Stomach (tissue), 9 donors: ENCODE results near the gene CTSW. TPM values are rescaled to one million over a fixed set of nuclear protein-coding genes. Genes with fewer than 3 reads are reported as not detected.

ENCODE experiments used
- DNase-seq, 2 donors: peaks; one replicate each; pipeline versions ENCODE4 v3.0.0 to v3.0.0-alpha.2; 2013 to 2019
- H3K27ac ChIP-seq, 5 donors: fragments of 200-600 bp in 4 of 5; sonication (generic) in 4 of 5; one replicate each; pipeline ENCODE4 v1.5.1; 2013 to 2019; ENCODE audit warnings: mild to moderate bottlenecking in 1 of 5, moderate library complexity in 1 of 5
- H3K27me3 ChIP-seq, 3 donors: fragments of 200-600 bp; sonication (generic); one replicate each; pipeline ENCODE4 v1.5.1; 2017 to 2019; ENCODE audit warnings: mixed run types in 1 of 3
- H3K36me3 ChIP-seq, 4 donors: fragments of 200-600 bp; sonication (generic); 1 replicate in 3 of 4; 2 replicates in 1 of 4; pipeline ENCODE4 v1.5.1; 2016 to 2019
- H3K4me1 ChIP-seq, 4 donors: fragments of 200-600 bp; sonication (generic); one replicate each; pipeline ENCODE4 v1.5.1; 2016 to 2019
- H3K4me3 ChIP-seq, 4 donors: fragments of 200-600 bp; sonication (generic) in 3 of 4; one replicate each; pipeline ENCODE4 v1.5.1; 2016 to 2019; ENCODE audit warnings: mild to moderate bottlenecking in 1 of 4
- H3K9me3 ChIP-seq, 4 donors: fragments of 200-600 bp; sonication (generic); one replicate each; pipeline ENCODE4 v1.5.1; 2016 to 2019
- CTCF ChIP-seq, 7 experiments: fragments of 450-650 bp in 4 of 7; fragments of 200-600 bp in 3 of 7; sonication (generic) in 3 of 7; IDR thresholded peaks; one replicate each; pipeline ENCODE4 v1.5.1; 2016 to 2019; ENCODE audit warnings: antibody characterized with exemption in 7 of 7, control low read depth in 2 of 7, mild to moderate bottlenecking in 1 of 7
- EP300 ChIP-seq: sonication (generic); formaldehyde crosslinking; IDR thresholded peaks from one replicate; pipeline ENCODE4 v1.6.1; 2017; ENCODE audit warnings: antibody characterized with exemption
- POLR2A ChIP-seq, 4 donors: fragments of 450-650 bp; IDR thresholded peaks; one replicate each; pipeline ENCODE4 v1.6.1; 2016; ENCODE audit warnings: antibody characterized with exemption in 4 of 4, control low read depth in 2 of 4, mild to moderate bottlenecking in 1 of 4, moderate library complexity in 1 of 4
- POLR2AphosphoS5 ChIP-seq, 3 donors: sonication (generic); formaldehyde crosslinking; IDR thresholded peaks; one replicate each; pipeline ENCODE4 v1.6.1; 2016; ENCODE audit warnings: antibody characterized with exemption in 3 of 3
- WGBS, 5 donors: extraction: QIAGEN DNeasy Blood & Tissue Kit in 3 of 5; methylation state at CpG; one replicate each; pipeline versions ENCODE4 v1.1.5 to v1.1.7; 2013 to 2018; 5-methylcytosine and 5-hydroxymethylcytosine counted together
- intact Hi-C: fragments of 100-400 bp; cut with DNase I; formaldehyde crosslinking; loops from one replicate; pipeline ENCODE4 v1.15.1; 2023; ENCODE audit warnings: low total_unique reads
- polyA plus RNA-seq, 3 donors: library from polyadenylated mRNA; stranded (reverse); fragments of 200-250 nt; gene quantifications; one replicate each; pipeline ENCODE4 v1.2.3, GENCODE V29; 2013
- total RNA-seq, 5 donors: library from RNA; depleted of rRNA; stranded (reverse); fragments of >200 nt; gene quantifications; one replicate each; pipeline versions ENCODE4 v1.1.0 to v1.2.3, GENCODE V29; 2014 to 2016
- donor health status: healthy with polysubstance abuse.
- donor health status: Bipolar disorder and iron deficiency.
- donor health status: healthy.

Gene CTSW
- total and polyA plus RNA-seq, 8 donors, result 0.43 to 2.7 (median 1.3) TPM; not detected in 2

DNA sequence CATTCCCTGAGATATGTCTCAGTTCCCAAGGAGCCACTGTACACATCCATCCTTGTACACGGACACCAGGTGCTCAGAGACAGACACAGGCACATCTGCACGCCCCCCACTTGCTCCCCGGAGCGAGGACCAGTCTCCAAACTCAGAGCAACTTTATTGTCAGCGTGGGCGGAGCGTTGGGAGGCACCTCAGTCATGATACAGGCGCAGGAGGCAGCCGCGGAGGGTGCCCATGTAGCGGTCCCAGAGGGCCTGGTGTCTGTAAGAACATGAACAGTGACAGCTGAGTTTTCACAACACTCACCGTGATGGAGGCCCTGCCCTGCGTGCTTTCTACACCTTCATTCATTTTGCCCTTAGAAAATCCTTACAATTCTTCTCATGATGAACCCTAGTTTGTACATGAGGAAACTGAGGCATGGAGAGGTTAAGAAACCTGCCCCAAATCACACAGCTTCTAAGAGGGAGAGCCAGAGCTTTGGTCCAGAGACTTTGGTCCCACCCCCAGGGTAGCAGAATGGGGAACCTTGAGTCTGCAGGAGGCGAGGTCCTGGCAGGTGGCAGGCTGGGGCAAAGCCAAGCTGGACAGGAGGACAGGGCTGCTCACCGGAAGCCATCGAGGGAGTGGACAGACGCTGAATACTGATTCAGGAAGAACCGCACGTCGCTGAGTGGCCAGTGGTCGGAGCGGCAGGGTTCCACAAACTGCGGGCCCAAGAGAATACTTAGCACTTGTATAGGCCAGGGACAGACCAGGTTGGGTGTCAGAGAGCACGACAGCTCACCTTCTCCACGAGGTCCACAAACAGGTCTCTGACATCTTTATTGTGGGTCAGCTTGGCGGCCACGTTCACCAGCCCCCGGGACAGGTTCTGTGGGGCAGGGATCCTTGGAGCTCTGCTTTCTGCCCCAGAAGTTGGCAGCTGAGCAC, 4.4 kb downstream of the CTSW start:
- 80 to 89% (median 86%) methylated on average over 27 to 28 of the region's 28 CpGs for WGBS, 5 donors
- Histone ChIP-seq H3K36me3 (peaks cover 20 to 54% (median 45%) of the 10 kb centered on the region in 4 donors), H3K4me1 (peaks cover 25 to 46% (median 40%) of the 10 kb centered on the region in 4 donors), H3K27me3 (no peaks in the 10 kb centered on the region), H3K4me3 (no peak overlapping the region), H3K27ac (peak overlapping the region in 1 of 5 donors; percentile 51), H3K9me3 (no peaks in the 10 kb centered on the region)
- no peak for TF ChIP-seq POLR2A (IDR thresholded peaks at IDR 0.05)
- no peak for TF ChIP-seq CTCF (IDR thresholded peaks at IDR 0.05)
- no peak for TF ChIP-seq POLR2AphosphoS5 (IDR thresholded peaks at IDR 0.05)
- TF ChIP-seq EP300, result no peak
- no peak for DNase-seq
- intact Hi-C loops, result loop anchor here (5.0 kb wide), 1 partner anchor 78 kb away; the partner anchor contains the start of gene SART1

- WGBS, 5 donors, result 18 to 21% (median 19%) methylated on average over 8 to 9 of the region's 9 CpGs; no CpG with 5 or more reads in 1 of the 5 donors
- H3K9me3 ChIP-seq, result no peaks in the 10 kb centered on the region
- peaks cover 32 to 52% (median 47%) of the 10 kb centered on the region in 4 donors for H3K4me1 ChIP-seq
- peak overlapping the region in 4 of 5 donors; percentile 10 to 51 (median 26) for H3K27ac ChIP-seq
- intact Hi-C loops, result loop anchor here (5.0 kb wide), 1 partner anchor 78 kb away; the partner anchor contains the start of gene SART1
- no peak overlapping the region for H3K4me3 ChIP-seq
- no peaks in the 10 kb centered on the region for H3K27me3 ChIP-seq
- DNase-seq, result peak; percentile 83 to 91
- peak; percentile 28 to 87 (median 44) for TF ChIP-seq POLR2AphosphoS5 (IDR thresholded peaks at IDR 0.05)
- TF ChIP-seq EP300, result no peak
- TF ChIP-seq POLR2A (IDR thresholded peaks at IDR 0.05), result no peak
- peak in 5 of 7 experiments; percentile 96 to 99 (median 97) for TF ChIP-seq CTCF (IDR thresholded peaks at IDR 0.05)
- H3K36me3 ChIP-seq, result peaks cover 20 to 54% (median 45%) of the 10 kb centered on the region in 4 donors
Measured at GRCh38 chr11:65884716-65885092, 5.1 kb downstream of the CTSW start.

DNA sequence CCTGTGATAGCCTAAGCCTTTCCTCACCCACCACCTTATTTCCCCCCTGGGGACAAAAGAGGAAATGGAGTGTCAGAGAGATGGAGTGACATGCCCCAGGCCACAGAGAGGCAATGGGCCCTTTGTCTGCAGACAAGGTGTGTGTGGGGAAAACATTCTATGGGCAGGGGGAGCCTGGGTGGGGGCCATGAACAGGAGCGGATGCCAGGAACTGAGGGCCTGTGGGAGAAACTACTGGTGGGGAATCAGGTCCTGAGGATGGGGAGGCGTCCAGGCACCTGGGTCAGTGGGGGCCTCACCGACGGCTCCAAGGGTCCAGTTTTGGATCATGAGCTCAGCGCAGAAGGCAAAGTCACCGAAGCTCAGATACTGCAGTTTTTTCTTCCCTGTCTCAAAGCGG, 5.6 kb downstream of the CTSW start:
- H3K9me3 ChIP-seq, result no peaks in the 10 kb centered on the region
- peaks cover 37 to 58% (median 52%) of the 10 kb centered on the region in 4 donors for H3K4me1 ChIP-seq
- DNase-seq, result no peak
- peak overlapping the region in 2 of 5 donors; percentile 10 to 17 for H3K27ac ChIP-seq
- TF ChIP-seq POLR2A (IDR thresholded peaks at IDR 0.05) (no peak), CTCF (IDR thresholded peaks at IDR 0.05) (no peak), POLR2AphosphoS5 (IDR thresholded peaks at IDR 0.05) (no peak), EP300 (no peak)
- 89 to 95% (median 93%) methylated on average over 7 of the region's 7 CpGs for WGBS, 5 donors
- no peak overlapping the region for H3K4me3 ChIP-seq
- no peaks in the 10 kb centered on the region for H3K27me3 ChIP-seq
- intact Hi-C loops, result no loop called here
- peaks cover 20 to 54% (median 45%) of the 10 kb centered on the region in 4 donors for H3K36me3 ChIP-seq

GRCh38 chr11:65885808-65886536, 6.3 kb downstream of the CTSW start:
- H3K4me3 ChIP-seq, result no peak overlapping the region
- peaks cover 20 to 54% (median 45%) of the 10 kb centered on the region in 4 donors for H3K36me3 ChIP-seq
- intact Hi-C loops, result no loop called here
- TF ChIP-seq CTCF (IDR thresholded peaks at IDR 0.05), result no peak
- TF ChIP-seq POLR2A (IDR thresholded peaks at IDR 0.05), result no peak
- TF ChIP-seq POLR2AphosphoS5 (IDR thresholded peaks at IDR 0.05), result no peak
- peak overlapping the region in 3 of 5 donors; percentile 27 to 98 (median 94) for H3K27ac ChIP-seq
- WGBS, 5 donors, result 79 to 90% (median 87%) methylated on average over 11 to 12 of the region's 12 CpGs
- H3K27me3 ChIP-seq, result no peaks in the 10 kb centered on the region
- H3K4me1 ChIP-seq, result peaks cover 41 to 61% (median 56%) of the 10 kb centered on the region in 4 donors
- H3K9me3 ChIP-seq, result no peaks in the 10 kb centered on the region
- DNase-seq, result no peak
